ENCODE data around the gene ANXA6. TPM values are rescaled to one million over a fixed set of nuclear protein-coding genes. Genes with fewer than 3 reads are reported as not detected.
A peak's percentile ranks its signal among the peaks of the same experiment; 100 is the strongest.

The ANXA6 gene
- total RNA-seq, 4 donors from 2014 or later = 8.6 to 80.3 (median 24.9) TPM

DNA sequence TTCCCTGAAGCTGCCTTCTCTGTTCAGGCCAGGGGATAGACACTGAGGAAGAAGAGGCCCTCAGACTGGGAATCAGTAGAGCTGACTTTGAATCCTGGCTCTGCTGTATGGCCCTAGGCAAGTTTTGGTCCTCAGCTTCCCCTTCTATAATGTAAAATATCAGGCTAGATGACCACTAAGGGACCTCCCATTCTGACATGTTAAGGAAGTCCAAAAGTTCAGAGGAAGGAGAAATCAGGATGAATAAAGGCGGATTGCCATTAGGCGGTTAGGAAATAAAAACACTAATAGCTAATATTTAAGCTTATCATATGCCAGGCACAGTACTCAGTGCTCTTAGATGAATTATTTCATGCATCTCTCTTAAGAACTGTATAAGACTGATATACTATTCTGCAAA, 67.9 kb downstream of the ANXA6 start:
- Histone ChIP-seq H3K4me1 (peaks cover 39 to 48% (median 47%) of the 10 kb centered on the region in 3 donors), H3K36me3 (no peaks in the 10 kb centered on the region), H3K9me3 (no peaks in the 10 kb centered on the region), H3K4me3 (no peak overlapping the region), H3K27ac (no peak overlapping the region), H3K27me3 (no peaks in the 10 kb centered on the region)
- DNase-seq = no peak
- 71 to 95% methylated on average over 2 of the region's 2 CpGs for WGBS, 2 donors
- intact Hi-C loops (cut with DNase I) = no loop called here
- TF ChIP-seq POLR2A (IDR thresholded peaks at IDR 0.05) = no peak
- TF ChIP-seq, protein P1, sequence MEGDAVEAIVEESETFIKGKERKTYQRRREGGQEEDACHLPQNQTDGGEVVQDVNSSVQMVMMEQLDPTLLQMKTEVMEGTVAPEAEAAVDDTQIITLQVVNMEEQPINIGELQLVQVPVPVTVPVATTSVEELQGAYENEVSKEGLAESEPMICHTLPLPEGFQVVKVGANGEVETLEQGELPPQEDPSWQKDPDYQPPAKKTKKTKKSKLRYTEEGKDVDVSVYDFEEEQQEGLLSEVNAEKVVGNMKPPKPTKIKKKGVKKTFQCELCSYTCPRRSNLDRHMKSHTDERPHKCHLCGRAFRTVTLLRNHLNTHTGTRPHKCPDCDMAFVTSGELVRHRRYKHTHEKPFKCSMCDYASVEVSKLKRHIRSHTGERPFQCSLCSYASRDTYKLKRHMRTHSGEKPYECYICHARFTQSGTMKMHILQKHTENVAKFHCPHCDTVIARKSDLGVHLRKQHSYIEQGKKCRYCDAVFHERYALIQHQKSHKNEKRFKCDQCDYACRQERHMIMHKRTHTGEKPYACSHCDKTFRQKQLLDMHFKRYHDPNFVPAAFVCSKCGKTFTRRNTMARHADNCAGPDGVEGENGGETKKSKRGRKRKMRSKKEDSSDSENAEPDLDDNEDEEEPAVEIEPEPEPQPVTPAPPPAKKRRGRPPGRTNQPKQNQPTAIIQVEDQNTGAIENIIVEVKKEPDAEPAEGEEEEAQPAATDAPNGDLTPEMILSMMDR (IDR thresholded peaks at IDR 0.05) = no peak

DNA sequence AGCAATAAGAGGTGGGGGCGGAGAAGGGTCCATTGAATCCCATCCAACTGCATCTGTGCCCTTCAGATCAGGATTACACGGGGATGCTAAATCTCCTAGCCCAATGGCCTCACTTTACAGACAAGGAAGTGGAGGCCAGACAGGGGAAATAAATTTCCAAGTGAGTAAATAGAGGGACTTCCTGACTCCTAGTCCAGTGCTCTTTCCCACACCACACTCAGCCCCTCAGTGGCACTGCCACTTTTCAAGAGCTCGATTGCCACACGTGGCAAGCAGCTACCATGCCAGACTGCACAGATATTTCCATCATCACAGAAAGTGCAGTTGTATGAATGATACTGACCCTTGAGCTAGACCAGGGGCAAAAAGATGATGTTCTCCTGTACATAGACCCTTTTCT, 68.6 kb downstream of the ANXA6 start:
- no peaks in the 10 kb centered on the region for H3K36me3 ChIP-seq
- H3K27ac ChIP-seq = no peak overlapping the region
- no peak overlapping the region for H3K4me3 ChIP-seq
- no peaks in the 10 kb centered on the region for H3K9me3 ChIP-seq
- H3K27me3 ChIP-seq = no peaks in the 10 kb centered on the region
- 84 to 86% methylated on average over 4 of the region's 4 CpGs for WGBS, 2 donors
- intact Hi-C loops (cut with DNase I) = no loop called here
- DNase-seq = no peak
- TF ChIP-seq, protein P1 (IDR thresholded peaks at IDR 0.05) = no peak
- no peak for TF ChIP-seq POLR2A (IDR thresholded peaks at IDR 0.05)
- peaks cover 32 to 48% (median 41%) of the 10 kb centered on the region in 3 donors for H3K4me1 ChIP-seq

DNA sequence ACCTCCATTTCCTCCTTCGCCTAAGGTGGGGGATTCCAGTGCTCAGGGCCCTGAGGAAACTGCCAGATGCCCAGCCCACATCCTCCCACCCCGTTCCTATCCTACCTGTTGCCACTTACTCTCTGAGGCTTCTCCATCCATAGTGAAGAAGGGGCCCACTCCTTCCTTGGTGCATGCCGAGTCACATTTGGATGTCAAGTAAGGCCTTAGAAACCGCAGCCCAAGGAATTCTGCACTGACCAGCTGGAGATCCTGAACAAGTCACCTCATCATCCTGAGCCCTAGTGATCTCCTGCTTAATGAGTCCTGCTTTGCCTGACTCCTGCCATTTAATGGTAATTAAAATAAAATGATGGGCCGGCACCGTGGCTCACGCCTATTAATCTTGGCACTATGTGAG, 70.1 kb downstream of the ANXA6 start:
- intact Hi-C loops (cut with DNase I) = no loop called here
- no peaks in the 10 kb centered on the region for H3K27me3 ChIP-seq

DNA sequence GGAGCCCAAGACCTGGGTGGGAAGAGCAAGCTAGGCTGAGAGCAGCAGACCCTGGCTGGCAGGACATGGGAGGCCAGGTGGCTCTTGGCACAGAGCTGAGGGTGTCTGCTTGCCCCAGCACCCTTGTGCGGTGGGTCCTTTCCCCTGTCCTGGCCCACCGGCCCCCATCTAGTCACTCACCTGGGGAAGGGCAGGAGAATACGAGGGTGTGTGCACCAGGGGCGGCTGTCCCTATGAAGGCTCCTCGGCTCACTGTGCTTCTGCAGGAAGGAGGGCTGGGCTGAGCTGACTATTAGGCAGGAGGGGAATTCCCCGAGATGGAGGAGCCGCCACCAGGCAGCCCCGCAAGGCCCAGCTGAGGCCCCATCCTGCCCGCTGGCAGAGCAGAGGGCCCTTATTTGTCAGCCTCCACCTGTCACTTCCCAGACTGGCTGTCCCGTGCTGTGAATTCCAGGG, 70.6 kb downstream of the ANXA6 start:
- Histone ChIP-seq H3K4me1 (peaks cover 27 to 54% (median 47%) of the 10 kb centered on the region in 3 donors), H3K4me3 (peak overlapping the region in 1 of 4 donors; percentile 51), H3K27ac (peak overlapping the region; percentile 57 to 85 (median 65)), H3K27me3 (no peaks in the 10 kb centered on the region), H3K9me3 (no peaks in the 10 kb centered on the region), H3K36me3 (no peaks in the 10 kb centered on the region)
- peak in 1 of 4 donors; percentile 21 for TF ChIP-seq POLR2A (IDR thresholded peaks at IDR 0.05)
- TF ChIP-seq, protein P1 (IDR thresholded peaks at IDR 0.05) = no peak
- WGBS, 2 donors = 27 to 60% methylated on average over 1 to 4 of the region's 10 CpGs
- intact Hi-C loops (cut with DNase I) = no loop called here
- no peak for DNase-seq

More for the DNA sequence above, 70.1 kb downstream of the ANXA6 start:
- Histone ChIP-seq H3K36me3 (no peaks in the 10 kb centered on the region), H3K4me1 (peaks cover 22 to 49% (median 41%) of the 10 kb centered on the region in 3 donors), H3K4me3 (no peak overlapping the region), H3K27ac (peak overlapping the region in 1 of 4 donors; percentile 68), H3K9me3 (no peaks in the 10 kb centered on the region)
- TF ChIP-seq POLR2A (IDR thresholded peaks at IDR 0.05) = no peak
- TF ChIP-seq, protein P1 (IDR thresholded peaks at IDR 0.05) = no peak
- WGBS, 2 donors = 90 to 100% methylated on average over 2 to 7 of the region's 7 CpGs
- no peak for DNase-seq

DNA sequence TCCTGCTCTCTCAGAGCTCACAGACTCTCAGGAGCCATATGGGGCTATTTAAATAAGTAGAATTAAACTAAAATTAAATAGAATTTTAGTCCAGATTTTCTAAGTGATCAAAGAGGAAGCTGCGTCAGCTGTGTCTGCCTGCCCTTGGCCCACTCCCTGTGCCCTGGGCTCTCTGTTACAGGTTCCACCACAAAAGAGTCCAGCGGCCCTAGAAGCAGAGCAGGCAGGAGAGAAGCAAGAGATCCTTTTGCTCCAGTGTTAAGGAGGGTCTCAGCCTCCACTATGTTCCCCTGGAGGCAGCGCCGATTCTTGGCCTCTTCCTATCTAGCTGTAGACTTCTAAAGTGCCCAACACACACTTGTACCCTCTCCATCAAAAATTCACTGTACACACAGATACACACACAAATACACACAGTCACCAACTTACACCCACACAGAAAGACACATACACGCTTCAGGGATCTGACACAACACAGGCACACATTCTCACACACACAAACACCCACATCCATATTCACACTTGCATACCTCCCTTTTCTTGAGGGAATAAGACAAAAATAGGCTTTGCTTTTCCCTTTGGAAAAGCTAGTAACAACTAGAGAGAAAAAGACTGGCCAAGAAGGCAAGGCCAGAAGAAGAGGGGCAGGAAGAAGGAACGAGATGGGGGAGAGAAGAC, 71.2 kb downstream of the ANXA6 start:
- Histone ChIP-seq H3K4me1 (peaks cover 33 to 60% (median 51%) of the 10 kb centered on the region in 3 donors), H3K4me3 (peak overlapping the region in 1 of 4 donors; percentile 51), H3K36me3 (no peaks in the 10 kb centered on the region), H3K9me3 (no peaks in the 10 kb centered on the region), H3K27ac (peak overlapping the region; percentile 57 to 85 (median 65)), H3K27me3 (no peaks in the 10 kb centered on the region)
- no peak for DNase-seq
- TF ChIP-seq, protein P1 (IDR thresholded peaks at IDR 0.05) = no peak
- no peak for TF ChIP-seq POLR2A (IDR thresholded peaks at IDR 0.05)
- whole genome bisulfite sequencing, 2 donors = 64 to 69% methylated on average over 6 of the region's 6 CpGs
- intact Hi-C loops (cut with DNase I) = no loop called here

Measured in esophagus squamous epithelium (tissue), 5 donors.